GM12801 (cell line): Measurements from ENCODE around the gene MESD.

ENCODE experiments used
- TF ChIP-seq, protein P1 (sequence below): IDR thresholded peaks from one replicate; pipeline ENCODE4 v1.5.1; 2011; ENCODE audit warnings: control low read depth; ENCODE audit not compliant: insufficient read length; ENCODE audit errors: extremely low read depth

Gene MESD

DNA sequence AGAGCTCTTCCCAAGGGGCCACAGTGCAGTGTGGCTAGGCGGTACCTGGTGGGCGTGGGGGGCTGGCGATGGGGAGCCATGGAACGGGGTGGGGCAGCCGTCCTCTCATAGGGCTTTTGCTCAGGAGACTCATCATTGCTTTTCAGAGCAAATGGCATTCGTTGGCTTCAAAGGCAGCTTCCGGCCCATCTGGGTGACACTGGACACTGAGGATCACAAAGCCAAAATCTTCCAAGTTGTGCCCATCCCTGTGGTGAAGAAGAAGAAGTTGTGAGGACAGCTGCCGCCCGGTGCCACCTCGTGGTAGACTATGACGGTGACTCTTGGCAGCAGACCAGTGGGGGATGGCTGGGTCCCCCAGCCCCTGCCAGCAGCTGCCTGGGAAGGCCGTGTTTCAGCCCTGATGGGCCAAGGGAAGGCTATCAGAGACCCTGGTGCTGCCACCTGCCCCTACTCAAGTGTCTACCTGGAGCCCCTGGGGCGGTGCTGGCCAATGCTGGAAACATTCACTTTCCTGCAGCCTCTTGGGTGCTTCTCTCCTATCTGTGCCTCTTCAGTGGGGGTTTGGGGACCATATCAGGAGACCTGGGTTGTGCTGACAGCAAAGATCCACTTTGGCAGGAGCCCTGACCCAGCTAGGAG, 40.8 kb downstream of the MESD start:
- TF ChIP-seq, protein P1, sequence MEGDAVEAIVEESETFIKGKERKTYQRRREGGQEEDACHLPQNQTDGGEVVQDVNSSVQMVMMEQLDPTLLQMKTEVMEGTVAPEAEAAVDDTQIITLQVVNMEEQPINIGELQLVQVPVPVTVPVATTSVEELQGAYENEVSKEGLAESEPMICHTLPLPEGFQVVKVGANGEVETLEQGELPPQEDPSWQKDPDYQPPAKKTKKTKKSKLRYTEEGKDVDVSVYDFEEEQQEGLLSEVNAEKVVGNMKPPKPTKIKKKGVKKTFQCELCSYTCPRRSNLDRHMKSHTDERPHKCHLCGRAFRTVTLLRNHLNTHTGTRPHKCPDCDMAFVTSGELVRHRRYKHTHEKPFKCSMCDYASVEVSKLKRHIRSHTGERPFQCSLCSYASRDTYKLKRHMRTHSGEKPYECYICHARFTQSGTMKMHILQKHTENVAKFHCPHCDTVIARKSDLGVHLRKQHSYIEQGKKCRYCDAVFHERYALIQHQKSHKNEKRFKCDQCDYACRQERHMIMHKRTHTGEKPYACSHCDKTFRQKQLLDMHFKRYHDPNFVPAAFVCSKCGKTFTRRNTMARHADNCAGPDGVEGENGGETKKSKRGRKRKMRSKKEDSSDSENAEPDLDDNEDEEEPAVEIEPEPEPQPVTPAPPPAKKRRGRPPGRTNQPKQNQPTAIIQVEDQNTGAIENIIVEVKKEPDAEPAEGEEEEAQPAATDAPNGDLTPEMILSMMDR = no peak

DNA sequence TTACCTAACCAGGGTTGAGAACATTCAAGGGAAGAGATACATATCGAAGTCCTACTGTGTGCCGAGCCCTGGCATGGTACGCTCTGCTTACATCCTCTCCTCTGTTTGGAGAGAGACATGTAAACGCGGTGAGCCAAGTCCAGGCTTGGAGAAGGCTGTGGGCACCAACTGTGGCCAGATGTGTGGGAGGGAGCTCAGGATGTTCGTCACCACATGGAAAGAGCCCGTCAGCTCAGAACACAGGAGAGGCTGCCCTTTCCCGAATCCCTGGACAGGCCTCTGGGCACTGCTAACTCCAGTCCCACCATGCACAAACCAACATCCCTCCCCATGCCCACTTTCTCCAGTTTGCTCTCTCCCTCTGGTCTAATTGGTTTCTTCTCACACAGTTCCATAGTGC, 43.0 kb downstream of the MESD start:
- TF ChIP-seq, protein P1 = no peak

DNA sequence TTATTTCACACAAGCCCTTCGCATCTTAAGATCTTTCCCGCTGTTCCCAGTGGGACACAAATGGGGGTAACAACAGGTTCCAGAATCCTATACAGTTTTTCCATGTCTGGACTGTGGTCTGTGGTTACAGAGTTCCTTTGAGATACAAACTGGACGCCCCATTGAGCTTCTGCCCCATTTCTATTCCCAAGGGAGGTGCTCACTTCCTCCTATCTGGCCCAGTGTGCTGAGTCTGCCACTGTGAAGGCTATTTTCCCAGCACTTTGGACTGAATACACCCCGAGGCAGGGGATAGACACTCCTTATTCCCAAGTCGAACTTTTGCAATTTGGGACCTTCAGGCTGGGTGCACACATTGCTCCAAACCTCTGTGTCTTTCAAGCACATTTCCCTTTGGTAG, 44.0 kb downstream of the MESD start:
- TF ChIP-seq, protein P1 = no peak

DNA sequence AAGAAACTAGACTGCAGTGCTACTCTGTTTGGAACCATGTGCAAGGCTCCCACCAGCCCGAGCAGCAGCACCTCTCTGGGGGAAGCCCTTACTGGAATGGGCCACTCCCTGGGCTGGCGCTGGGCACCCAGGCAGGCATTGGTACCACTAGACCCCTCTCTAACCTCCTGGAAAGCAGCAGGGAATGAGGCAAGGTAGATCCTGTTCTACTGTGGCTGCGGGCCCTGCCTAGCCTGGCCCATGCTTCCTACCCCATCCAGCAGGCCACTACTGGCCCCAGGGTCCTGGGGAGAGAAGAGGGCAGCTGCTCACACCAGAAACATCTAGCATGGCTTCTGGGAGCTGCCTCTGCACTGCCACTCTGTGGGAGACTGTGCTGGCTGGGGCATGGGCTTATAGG, 44.8 kb downstream of the MESD start:
- TF ChIP-seq, protein P1 = no peak

DNA sequence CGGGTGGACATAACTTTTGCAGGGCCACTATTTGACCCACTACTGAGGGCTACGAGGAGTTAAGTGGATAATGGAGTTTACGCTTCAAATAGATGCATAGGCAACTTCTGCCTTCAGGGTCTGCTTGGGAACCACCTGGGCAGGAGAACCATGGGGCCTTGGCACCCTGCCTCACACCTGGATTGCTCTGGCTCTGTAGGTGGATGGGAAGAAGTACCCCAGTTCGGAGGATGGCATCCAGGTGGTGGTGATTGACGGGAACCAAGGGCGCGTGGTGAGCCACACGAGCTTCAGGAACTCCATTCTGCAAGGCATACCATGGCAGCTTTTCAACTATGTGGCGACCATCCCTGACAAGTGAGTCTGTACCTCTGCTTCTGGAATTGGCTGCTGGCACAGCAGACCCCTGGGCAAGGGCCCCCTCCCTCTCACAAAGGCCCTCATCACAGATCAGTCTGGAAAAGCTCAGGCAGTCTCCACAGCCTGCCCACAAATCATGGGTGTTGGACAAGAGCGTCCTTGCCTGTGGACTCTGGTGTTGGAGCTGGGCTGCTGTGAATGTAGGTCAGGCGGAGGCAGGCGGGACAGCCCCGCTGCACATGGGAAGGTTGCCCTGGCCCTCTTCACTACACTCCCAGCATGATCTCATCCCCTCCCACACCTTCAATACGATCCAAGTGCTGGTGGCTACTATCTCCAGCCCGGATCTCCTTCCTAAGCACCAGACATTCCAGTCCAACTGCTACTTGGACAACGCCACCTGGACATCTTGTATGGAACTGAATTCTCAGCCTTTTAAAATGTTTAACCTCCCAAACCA, 46.7 kb downstream of the MESD start:
- TF ChIP-seq, protein P1 = no peak

DNA sequence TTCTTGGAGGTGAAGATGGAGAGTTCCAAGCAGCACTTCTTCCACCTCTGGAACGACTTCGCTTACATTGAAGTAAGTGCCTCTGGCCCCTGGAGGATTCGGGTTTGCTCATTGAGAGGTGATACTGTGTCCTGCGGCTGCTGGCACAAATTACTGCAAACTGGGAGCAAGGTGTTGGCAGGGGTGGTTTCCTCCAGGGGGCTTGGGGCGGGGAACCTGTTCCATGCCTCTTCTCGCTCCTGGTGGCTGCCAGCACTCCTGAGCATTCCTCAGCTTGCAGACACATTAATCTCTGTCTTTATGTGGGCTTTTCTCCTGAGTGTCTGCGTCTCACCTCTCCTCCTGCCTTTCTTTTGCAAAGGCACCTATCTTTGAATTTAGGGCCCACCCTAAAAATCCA, 47.4 kb downstream of the MESD start:
- TF ChIP-seq, protein P1 = no peak

DNA sequence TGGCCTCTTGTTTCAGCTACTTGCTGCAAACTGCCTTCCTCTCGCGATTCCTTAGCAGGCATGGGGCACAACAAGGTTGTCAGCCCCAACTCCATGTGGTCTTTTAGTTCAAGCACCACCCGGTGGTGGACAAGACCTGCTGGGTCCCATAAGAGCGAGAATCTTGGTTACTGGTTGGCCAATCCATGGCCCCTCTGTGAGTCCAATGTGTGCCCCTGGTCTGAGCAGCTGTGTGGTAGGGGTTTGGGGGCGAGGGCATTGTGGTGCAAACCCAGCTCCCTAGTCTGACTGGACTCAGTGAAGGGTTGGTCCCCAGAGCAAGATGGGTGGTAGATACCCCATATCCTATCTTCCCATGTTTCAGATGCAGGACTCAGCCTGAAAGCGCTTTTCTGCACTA, 48.8 kb downstream of the MESD start:
- TF ChIP-seq, protein P1 = no peak
